Panc1 (cell line): ENCODE data around the gene ZNF593OS.

Experiments used
- SIN3A ChIP-seq: IDR thresholded peaks from 2 replicates; pipeline ENCODE4 v1.6.1; 2012; ENCODE audit warnings: low read depth, mild to moderate bottlenecking, low read length, moderate library complexity, borderline replicate concordance; ENCODE audit not compliant: insufficient read depth
- TCF7L2 ChIP-seq: IDR thresholded peaks from 2 replicates; pipeline ENCODE4 v1.6.1; 2011; ENCODE audit warnings: mild to moderate bottlenecking, low read depth, low read length, inconsistent platforms
- TF ChIP-seq, protein P1 (sequence below): fragments of 450-650 bp; IDR thresholded peaks from 2 replicates; pipeline ENCODE4 v1.5.1; 2017; ENCODE audit warnings: mild to moderate bottlenecking

- TF ChIP-seq, protein P1, sequence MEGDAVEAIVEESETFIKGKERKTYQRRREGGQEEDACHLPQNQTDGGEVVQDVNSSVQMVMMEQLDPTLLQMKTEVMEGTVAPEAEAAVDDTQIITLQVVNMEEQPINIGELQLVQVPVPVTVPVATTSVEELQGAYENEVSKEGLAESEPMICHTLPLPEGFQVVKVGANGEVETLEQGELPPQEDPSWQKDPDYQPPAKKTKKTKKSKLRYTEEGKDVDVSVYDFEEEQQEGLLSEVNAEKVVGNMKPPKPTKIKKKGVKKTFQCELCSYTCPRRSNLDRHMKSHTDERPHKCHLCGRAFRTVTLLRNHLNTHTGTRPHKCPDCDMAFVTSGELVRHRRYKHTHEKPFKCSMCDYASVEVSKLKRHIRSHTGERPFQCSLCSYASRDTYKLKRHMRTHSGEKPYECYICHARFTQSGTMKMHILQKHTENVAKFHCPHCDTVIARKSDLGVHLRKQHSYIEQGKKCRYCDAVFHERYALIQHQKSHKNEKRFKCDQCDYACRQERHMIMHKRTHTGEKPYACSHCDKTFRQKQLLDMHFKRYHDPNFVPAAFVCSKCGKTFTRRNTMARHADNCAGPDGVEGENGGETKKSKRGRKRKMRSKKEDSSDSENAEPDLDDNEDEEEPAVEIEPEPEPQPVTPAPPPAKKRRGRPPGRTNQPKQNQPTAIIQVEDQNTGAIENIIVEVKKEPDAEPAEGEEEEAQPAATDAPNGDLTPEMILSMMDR = no peak
- TF ChIP-seq SIN3A (no peak), TCF7L2 (no peak)
Measured at GRCh38 chr1:26215246-26215645, 43.6 kb upstream of the ZNF593OS start.
